ENCODE measurements around the gene CCDC88C.

DNA sequence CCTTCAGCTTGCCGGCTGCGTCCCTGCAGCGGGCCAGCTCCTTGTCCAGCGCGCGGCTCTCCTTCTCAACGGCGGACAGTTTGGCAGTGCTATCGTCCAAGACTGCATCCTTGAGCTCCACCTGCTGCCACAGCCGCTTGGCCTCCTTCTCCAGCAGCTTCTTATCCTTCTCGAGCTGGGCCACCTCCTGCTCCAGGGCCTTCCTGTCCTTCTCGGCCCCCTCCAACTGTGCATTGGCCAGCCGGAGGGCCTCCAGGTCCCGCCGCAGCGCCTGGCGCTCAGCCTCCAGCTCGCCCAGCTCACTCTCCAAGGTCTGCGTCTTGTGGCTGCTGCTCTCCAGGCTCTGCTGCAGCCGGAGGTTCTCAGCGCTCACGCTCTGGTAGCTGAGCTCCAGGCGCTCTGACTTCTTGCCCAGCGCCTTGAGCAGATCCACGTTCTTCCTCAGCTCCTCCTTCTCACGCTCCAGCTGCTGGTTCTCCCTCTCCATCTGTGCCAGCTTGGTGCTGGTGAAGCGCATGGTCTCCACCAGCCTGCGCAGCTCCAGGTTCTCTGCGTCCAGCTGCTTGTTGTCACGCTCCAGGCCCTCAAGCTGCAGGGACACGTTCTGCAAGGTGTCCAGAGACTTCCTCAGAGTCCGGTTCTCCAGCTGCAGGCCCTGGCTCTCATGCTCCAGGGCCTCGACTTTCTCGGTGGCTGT, 104.3 kb downstream of the CCDC88C start:
- TF ChIP-seq POLR2A (IDR thresholded peaks at IDR 0.05) (no peak), POLR2AphosphoS5 (IDR thresholded peaks at IDR 0.05) (no peak)

All from upper lobe of left lung (tissue), 4 donors.